ENCODE results near the gene SNAPC4.
"Not testable (repeated sequence)": the region's sequence is repeated elsewhere in the genome, so short reads cannot be mapped to it uniquely, and the experiment has no call there.

The SNAPC4 gene

GRCh38 chr9:136355616-136356557, 44.1 kb downstream of the SNAPC4 start:
- DNase-seq = no peak

- DNase-seq = no peak
These were observed 45.3 kb downstream of the SNAPC4 start for GRCh38 chr9:136354592-136355085.

GRCh38 chr9:136353757-136354488, 46.0 kb downstream of the SNAPC4 start:
- no peak for DNase-seq

- DNase-seq = no peak
These were observed 46.9 kb downstream of the SNAPC4 start for GRCh38 chr9:136353088-136353487.

GRCh38 chr9:136352682-136353081, 47.3 kb downstream of the SNAPC4 start:
- DNase-seq = no peak

- DNase-seq = not testable (repeated sequence)
These were observed 48.1 kb downstream of the SNAPC4 start for GRCh38 chr9:136351868-136352267.

- DNase-seq = no peak
These were observed 48.6 kb downstream of the SNAPC4 start for GRCh38 chr9:136351252-136351800.
